HG03135 (cell line): ENCODE results near the gene AGAP1.

Source experiments
- ATAC-seq: cut with Tn5 transposase; IDR thresholded peaks from one replicate; pipeline ENCODE4 v1.9.1; 2021; ENCODE audit warnings: mild to moderate bottlenecking, moderate library complexity; ENCODE audit not compliant: unreplicated experiment

AGAP1 gene

GRCh38 chr2:236001166-236001828, 507.5 kb downstream of the AGAP1 start:
- no peak for ATAC-seq

- ATAC-seq: no peak
Measured at GRCh38 chr2:236001854-236002253, 508.0 kb downstream of the AGAP1 start.

- no peak for ATAC-seq
Measured at GRCh38 chr2:236008006-236008405, 514.2 kb downstream of the AGAP1 start.

- ATAC-seq: no peak
Measured at GRCh38 chr2:236008857-236009256, 515.0 kb downstream of the AGAP1 start.

GRCh38 chr2:236010920-236011685, 517.3 kb downstream of the AGAP1 start:
- ATAC-seq: no peak

- ATAC-seq: no peak
Measured at GRCh38 chr2:236012155-236012554, 518.3 kb downstream of the AGAP1 start.

GRCh38 chr2:236014408-236015131, 520.7 kb downstream of the AGAP1 start:
- no peak for ATAC-seq

GRCh38 chr2:236015171-236015570, 521.3 kb downstream of the AGAP1 start:
- no peak for ATAC-seq

- ATAC-seq: no peak
Measured at GRCh38 chr2:236016496-236016895, 522.7 kb downstream of the AGAP1 start.

GRCh38 chr2:236017446-236017845, 523.6 kb downstream of the AGAP1 start:
- no peak for ATAC-seq

- ATAC-seq: no peak
Measured at GRCh38 chr2:236019434-236019833, 525.6 kb downstream of the AGAP1 start.

GRCh38 chr2:236021499-236022057, 527.7 kb downstream of the AGAP1 start:
- ATAC-seq: no peak

GRCh38 chr2:236022128-236022527, 528.3 kb downstream of the AGAP1 start:
- no peak for ATAC-seq

GRCh38 chr2:236025892-236026291, 532.0 kb downstream of the AGAP1 start:
- ATAC-seq: no peak

- no peak for ATAC-seq
Measured at GRCh38 chr2:236026841-236027240, 533.0 kb downstream of the AGAP1 start.

GRCh38 chr2:236028066-236028465, 534.2 kb downstream of the AGAP1 start:
- ATAC-seq: no peak

GRCh38 chr2:236033462-236033861, 539.6 kb downstream of the AGAP1 start:
- no peak for ATAC-seq

- ATAC-seq: no peak
Measured at GRCh38 chr2:236034974-236035373, 541.1 kb downstream of the AGAP1 start.

GRCh38 chr2:236036045-236036444, 542.2 kb downstream of the AGAP1 start:
- ATAC-seq: no peak

GRCh38 chr2:236038096-236038495, 544.3 kb downstream of the AGAP1 start:
- ATAC-seq: no peak

GRCh38 chr2:236040600-236041328, 546.9 kb downstream of the AGAP1 start:
- ATAC-seq: no peak
